ENCODE data around the gene RHOU.
A peak's percentile ranks its signal among the peaks of the same experiment; 100 is the strongest.
"Not testable (repeated sequence)": the region's sequence is repeated elsewhere in the genome, so short reads cannot be mapped to it uniquely, and the experiment has no call there.

RHOU gene

GRCh38 chr1:228734881-228735801 is at the start of gene RHOU:
Gene RHOU, plus strand, starts transcription at chr1:228735479. Its CDS starts 264 bp downstream, at chr1:228735743.
- DNase-seq: peak; percentile 78 to 79

- no peak for DNase-seq
Observed at GRCh38 chr1:228687587-228687986, 47.7 kb upstream of the RHOU start.

GRCh38 chr1:228689255-228689654 is 46.0 kb upstream of the RHOU start:
- DNase-seq: no peak

GRCh38 chr1:228691211-228691610 is 44.1 kb upstream of the RHOU start:
- DNase-seq: no peak

GRCh38 chr1:228691926-228692325 is 43.4 kb upstream of the RHOU start:
- peak; percentile 60 to 76 for DNase-seq

- not testable (repeated sequence) for DNase-seq
Observed at GRCh38 chr1:228694447-228694846, 40.8 kb upstream of the RHOU start.

GRCh38 chr1:228695015-228695955 is 40.0 kb upstream of the RHOU start:
- no peak for DNase-seq

DNA sequence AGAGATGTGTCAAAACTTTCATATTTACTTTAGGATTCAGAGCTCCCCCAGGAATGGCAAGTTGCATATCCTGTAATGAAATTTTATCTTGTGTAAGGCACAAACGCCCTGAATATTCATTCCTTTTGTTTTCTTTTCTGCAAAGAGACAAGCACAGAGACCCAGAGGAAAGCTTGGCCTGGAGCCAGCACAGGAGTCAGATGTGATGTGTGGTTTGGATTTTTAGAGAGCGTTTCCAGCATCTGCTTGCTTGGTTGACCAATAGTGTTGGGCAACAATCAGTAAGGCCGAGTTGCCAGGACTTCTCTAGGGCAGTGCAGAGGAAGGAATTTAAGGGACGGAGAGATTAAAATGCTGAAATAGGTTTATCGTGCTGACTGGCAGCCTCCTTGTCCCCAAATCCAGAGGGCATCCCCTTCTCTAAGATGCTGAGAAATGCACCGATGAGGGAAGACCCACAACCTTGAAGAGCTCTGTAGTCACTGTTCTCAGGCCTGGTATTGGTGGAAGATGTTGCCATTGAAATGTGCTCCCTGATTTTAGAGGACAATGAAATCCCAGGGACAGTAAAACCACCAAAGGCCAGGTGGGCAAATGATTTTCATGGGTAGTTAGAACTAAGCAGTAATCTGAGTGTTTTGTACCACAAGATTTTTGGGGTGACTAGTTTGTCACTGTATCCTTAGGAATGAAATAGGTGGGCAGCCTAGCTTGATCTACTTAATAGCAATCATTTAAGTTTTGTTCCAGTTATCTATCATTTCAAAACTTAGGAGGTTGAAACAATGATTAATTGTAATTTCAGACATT is 37.9 kb upstream of the RHOU start:
- DNase-seq: peak; percentile 95 to 96

DNA sequence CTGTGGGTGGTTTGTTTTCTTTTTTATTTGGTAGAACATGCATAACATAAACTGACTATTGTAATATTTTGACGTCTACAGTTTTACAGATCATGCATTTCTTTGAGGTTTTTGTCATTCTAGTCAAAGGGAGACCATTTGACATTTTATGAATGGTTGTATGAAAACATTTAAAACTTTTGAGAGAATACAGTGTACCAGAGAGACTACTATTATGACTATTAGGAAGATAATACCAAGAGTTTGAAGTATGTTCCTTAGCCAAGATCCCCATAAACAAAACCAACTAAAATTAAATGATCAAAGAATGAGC is 37.3 kb upstream of the RHOU start:
- no peak for DNase-seq

GRCh38 chr1:228702433-228702832 is 32.8 kb upstream of the RHOU start:
- DNase-seq: no peak

DNA sequence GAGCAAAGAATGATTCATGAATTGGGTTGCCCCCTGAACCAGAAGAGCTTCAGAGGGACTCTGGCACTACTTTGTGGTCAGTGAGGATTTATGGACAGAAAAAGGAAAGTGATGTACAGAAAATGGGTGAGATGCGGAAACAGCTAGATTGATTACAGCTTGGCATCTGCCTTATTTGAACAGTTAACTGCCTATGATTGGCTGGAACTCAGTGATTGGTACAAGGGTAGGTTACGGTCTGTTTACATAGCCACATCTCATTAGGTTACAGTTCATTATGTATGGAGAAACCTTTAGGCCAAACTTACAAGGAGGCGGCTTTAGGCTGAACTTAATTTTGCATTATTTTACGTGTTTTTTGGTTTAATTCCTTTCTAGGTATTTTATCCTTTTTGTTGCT is 29.0 kb upstream of the RHOU start:
- DNase-seq: no peak

- no peak for DNase-seq
Observed at GRCh38 chr1:228717081-228717480, 18.2 kb upstream of the RHOU start.

DNA sequence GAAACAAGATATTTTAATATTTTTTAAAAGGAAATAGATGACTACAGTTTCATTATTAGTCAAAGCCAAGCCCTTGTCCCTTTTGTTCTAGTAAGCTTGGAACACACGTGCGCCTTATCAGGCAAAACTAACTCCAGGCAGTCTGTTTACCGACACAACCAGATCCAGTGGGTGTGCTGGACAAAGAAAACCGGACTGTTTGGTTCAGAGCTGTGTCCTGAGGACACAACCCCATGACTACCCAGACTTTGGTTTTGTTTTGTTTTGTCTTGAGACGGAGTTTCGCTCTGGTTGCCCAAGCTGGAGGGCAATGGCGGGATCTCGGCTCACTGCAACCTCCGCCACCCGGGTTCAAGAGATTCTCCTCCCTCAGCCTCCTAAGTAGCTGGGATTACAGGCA is 13.9 kb upstream of the RHOU start:
- no peak for DNase-seq

- DNase-seq: no peak
Observed at GRCh38 chr1:228723287-228723686, 12.0 kb upstream of the RHOU start.

DNA sequence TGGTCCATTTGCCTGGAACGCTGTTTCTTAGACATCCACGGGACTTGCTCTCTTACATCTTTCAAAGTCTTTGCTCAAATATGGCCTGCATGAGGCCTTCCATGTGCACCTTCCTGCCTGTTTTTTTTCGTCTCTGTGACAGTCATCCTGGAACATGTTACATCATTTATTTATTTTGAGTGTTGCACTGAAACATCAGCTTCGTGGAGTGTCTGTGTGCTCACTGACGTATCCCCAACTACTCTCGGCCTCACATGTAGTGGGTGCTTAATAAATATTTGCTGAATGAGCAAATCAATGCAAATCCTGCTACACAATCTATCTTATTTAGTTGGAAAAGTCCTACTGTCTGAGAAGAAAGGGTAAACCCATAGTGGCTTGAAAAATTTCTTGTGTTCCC is 11.4 kb upstream of the RHOU start:
- no peak for DNase-seq

GRCh38 chr1:228725178-228725577 is 10.1 kb upstream of the RHOU start:
- no peak for DNase-seq

DNA sequence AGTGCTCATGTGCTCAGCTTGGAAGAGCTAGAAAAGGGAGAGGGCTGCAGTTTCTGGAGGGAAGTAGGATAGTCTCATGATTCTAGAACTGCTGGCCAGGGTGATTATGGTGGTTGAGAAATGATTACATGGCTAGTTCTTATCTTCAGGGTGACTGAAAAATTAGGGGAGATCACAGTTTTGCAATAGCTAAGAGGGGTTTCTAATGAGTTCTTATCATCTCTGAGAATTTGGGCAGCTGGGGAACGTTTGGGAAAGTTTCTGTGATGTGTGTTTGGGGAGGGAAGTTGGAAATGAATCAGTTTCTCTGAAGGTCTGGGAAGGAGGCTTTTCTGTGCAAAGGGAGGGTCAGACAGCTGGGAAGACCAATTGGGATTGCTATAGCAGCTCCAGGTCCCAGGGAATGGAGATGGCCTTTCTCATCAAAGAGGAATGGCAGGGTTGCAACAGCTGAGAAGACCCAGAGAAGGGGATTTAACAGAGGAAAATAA is 7.6 kb upstream of the RHOU start:
- DNase-seq: no peak

DNA sequence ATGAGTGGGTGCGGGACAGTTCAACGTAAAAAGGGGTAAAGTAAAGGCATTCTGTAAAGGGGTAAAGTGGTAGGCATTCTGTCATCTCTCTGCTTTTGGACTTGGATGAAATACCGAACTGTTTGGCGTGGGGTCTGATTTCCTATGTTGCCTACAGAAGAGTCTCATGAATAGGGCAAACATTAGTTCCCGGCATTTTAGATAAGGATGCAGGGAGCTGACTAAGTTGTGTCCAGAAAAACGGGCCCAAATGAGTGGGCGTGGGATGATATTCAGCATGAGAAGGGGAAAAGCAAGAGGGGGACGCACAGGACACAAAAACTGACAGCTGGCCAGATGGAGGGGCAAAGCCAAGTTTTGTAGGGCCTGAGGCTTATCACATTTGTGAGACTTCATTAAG is 2.9 kb upstream of the RHOU start:
- DNase-seq: no peak

- no peak for DNase-seq
Observed at GRCh38 chr1:228733576-228733975, 1.7 kb upstream of the RHOU start.

- DNase-seq: no peak
Observed at GRCh38 chr1:228735871-228736586, 750 bp downstream of the RHOU start.

- no peak for DNase-seq
Observed at GRCh38 chr1:228736844-228737445, 1.7 kb downstream of the RHOU start.

DNA sequence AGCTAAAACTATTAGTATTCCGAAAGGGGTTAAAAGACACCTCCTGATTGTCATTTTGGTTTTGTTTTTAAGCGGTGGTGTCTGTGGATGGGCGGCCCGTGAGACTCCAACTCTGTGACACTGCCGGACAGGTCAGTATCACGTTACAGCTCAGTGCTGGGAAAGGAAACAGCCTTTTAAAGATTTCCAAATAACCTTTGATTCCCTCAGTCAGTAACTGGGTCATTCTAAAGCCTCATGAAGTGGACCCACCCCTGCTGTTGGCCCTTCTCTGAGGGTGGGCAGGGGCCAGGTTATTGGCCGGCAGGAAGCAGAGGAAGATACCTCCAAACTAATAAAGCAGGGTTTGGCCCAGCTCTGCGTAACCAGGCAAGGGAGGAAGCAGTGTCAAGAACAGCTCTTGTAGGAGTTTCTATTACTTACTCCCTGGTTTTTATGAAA is 2.3 kb downstream of the RHOU start:
- no peak for DNase-seq

Data from AML-193 (cell line).